Measurements from ENCODE around the gene LGALS4. TPM values are rescaled to one million over a fixed set of nuclear protein-coding genes. Genes with fewer than 3 reads are reported as not detected.
"Not testable (repeated sequence)": the region's sequence is repeated elsewhere in the genome, so short reads cannot be mapped to it uniquely, and the experiment has no call there.

Gene LGALS4
- total RNA-seq, 1 donor from 2014 or later = 4.5 TPM

GRCh38 chr19:38819231-38819920 lies 6.6 kb upstream of the LGALS4 start:
- DNase-seq = no peak
- Mint-ChIP-seq H3K27ac (no peak overlapping the region), H3K27me3 (no peaks in the 10 kb centered on the region), H3K9me3 (no peaks in the 10 kb centered on the region), H3K4me1 (peaks cover 6% of the 10 kb centered on the region), H3K4me3 (no peak overlapping the region), H3K36me3 (ENCODE audit: low read depth) (peaks cover 72% of the 10 kb centered on the region)
- no peak for ATAC-seq (ENCODE audit: low read depth)
- ChIA-PET POLR2A (no interaction called here), CTCF (no interaction called here)
- intact Hi-C loops (cut with micrococcal nuclease) = no loop called here
- TF ChIP-seq, protein P1, sequence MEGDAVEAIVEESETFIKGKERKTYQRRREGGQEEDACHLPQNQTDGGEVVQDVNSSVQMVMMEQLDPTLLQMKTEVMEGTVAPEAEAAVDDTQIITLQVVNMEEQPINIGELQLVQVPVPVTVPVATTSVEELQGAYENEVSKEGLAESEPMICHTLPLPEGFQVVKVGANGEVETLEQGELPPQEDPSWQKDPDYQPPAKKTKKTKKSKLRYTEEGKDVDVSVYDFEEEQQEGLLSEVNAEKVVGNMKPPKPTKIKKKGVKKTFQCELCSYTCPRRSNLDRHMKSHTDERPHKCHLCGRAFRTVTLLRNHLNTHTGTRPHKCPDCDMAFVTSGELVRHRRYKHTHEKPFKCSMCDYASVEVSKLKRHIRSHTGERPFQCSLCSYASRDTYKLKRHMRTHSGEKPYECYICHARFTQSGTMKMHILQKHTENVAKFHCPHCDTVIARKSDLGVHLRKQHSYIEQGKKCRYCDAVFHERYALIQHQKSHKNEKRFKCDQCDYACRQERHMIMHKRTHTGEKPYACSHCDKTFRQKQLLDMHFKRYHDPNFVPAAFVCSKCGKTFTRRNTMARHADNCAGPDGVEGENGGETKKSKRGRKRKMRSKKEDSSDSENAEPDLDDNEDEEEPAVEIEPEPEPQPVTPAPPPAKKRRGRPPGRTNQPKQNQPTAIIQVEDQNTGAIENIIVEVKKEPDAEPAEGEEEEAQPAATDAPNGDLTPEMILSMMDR (IDR thresholded peaks at IDR 0.05) = no peak

DNA sequence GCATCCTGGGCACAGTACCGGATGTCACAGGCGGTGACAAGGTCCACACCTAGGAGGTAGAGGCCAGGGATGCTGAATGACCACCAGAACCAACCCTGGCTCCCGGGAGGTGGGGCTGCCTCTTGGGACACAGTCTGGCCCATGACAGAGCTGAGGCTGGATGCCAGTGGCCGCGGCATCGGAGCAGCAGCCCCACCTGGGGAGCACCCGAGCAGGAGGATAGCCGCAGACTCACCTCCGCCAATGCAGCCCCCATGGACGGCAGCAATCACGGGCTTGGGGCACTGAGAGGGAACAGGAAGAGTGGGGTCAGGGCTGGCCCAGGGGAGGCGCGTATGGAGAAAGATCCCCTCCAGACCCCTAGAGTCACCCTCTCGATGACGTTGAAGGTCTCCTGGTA lies 4.3 kb upstream of the LGALS4 start:
- no peak for ATAC-seq (ENCODE audit: low read depth)
- intact Hi-C loops (cut with micrococcal nuclease) = no loop called here
- CTCF ChIA-PET = no interaction called here
- DNase-seq = no peak
- H3K9me3 Mint-ChIP-seq = no peaks in the 10 kb centered on the region
- POLR2A ChIA-PET = no interaction called here
- H3K4me1 Mint-ChIP-seq = peaks cover 6% of the 10 kb centered on the region
- H3K27me3 Mint-ChIP-seq = no peaks in the 10 kb centered on the region
- H3K4me3 Mint-ChIP-seq = no peak overlapping the region
- no peak overlapping the region for H3K27ac Mint-ChIP-seq
- H3K36me3 Mint-ChIP-seq (ENCODE audit: low read depth) = peaks cover 55% of the 10 kb centered on the region
- TF ChIP-seq, protein P1 (IDR thresholded peaks at IDR 0.05) = no peak

- DNase-seq (no peak), ATAC-seq (ENCODE audit: low read depth) (no peak)
- Mint-ChIP-seq H3K27ac (no peak overlapping the region), H3K4me1 (peaks cover 6% of the 10 kb centered on the region), H3K4me3 (no peak overlapping the region), H3K9me3 (no peaks in the 10 kb centered on the region), H3K27me3 (no peaks in the 10 kb centered on the region), H3K36me3 (ENCODE audit: low read depth) (peaks cover 51% of the 10 kb centered on the region)
- intact Hi-C loops (cut with micrococcal nuclease) = no loop called here
- TF ChIP-seq, protein P1 (IDR thresholded peaks at IDR 0.05) = no peak
- CTCF ChIA-PET = no interaction called here
- POLR2A ChIA-PET = no interaction called here
Measured at GRCh38 chr19:38816131-38816750, 3.5 kb upstream of the LGALS4 start.

- ChIA-PET CTCF (no interaction called here), POLR2A (interaction anchor here (1.0 kb wide), 1 partner anchor 27 kb away, joined by 3 read pairs; no protein-coding TSS in a partner anchor)
- no peak for ATAC-seq (ENCODE audit: low read depth)
- DNase-seq = no peak
- intact Hi-C loops (cut with micrococcal nuclease) = no loop called here
- TF ChIP-seq, protein P1 (IDR thresholded peaks at IDR 0.05) = no peak
- Mint-ChIP-seq H3K27me3 (no peaks in the 10 kb centered on the region), H3K4me1 (no peaks in the 10 kb centered on the region), H3K27ac (no peak overlapping the region), H3K4me3 (no peak overlapping the region), H3K36me3 (ENCODE audit: low read depth) (peaks cover 42% of the 10 kb centered on the region), H3K9me3 (no peaks in the 10 kb centered on the region)
Measured at GRCh38 chr19:38815059-38816001, 2.6 kb upstream of the LGALS4 start.

DNA sequence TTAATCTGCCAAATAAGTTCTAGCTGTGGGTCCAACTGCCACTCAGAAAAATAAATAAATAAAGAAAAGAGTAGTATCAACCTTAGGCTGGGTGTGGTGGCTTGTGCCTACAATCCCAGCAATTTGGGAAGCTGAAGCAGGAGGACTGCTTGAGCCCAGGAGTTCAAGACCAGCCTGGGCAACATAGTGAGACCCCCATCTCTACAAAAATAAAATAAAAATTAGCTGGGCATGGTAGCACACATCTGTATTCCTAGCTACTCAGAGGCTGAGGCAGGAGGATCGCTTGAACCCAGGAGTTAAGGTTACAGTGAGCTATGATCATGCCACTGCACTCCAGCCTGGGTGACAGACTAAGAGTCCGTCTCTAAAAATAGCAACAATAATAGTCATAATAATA lies 1.2 kb upstream of the LGALS4 start:
- H3K27ac Mint-ChIP-seq; H3K27me3 Mint-ChIP-seq; intact Hi-C loops (cut with micrococcal nuclease); H3K4me3 Mint-ChIP-seq; ATAC-seq (ENCODE audit: low read depth); H3K9me3 Mint-ChIP-seq; DNase-seq; H3K4me1 Mint-ChIP-seq: not testable (repeated sequence)
- POLR2A ChIA-PET = interaction anchor here (1.0 kb wide), 1 partner anchor 28 kb away, joined by 3 read pairs; no protein-coding TSS in a partner anchor
- H3K36me3 Mint-ChIP-seq (ENCODE audit: low read depth) = peaks cover 42% of the 10 kb centered on the region
- CTCF ChIA-PET = interaction anchor here (0.7 kb wide), 1 partner anchor 56 kb away, joined by 3 read pairs; no protein-coding TSS in a partner anchor
